GM21447 (cell line): ENCODE data around the gene CXorf49B.
"Not testable (repeated sequence)": the region's sequence is repeated elsewhere in the genome, so short reads cannot be mapped to it uniquely, and the experiment has no call there.

Experiments
- ATAC-seq: cut with Tn5 transposase; IDR thresholded peaks from one replicate; pipeline ENCODE4 v1.9.1; 2021; ENCODE audit not compliant: unreplicated experiment

Gene CXorf49B

GRCh38 chrX:71763049-71763448 is at the start of gene CXorf49B:
CXorf49B (plus strand) TSS chrX:71763349; CDS start chrX:71763424, 75 bp downstream.
- ATAC-seq: not testable (repeated sequence)

- ATAC-seq: not testable (repeated sequence)
Measured at GRCh38 chrX:71714064-71714463, 49.1 kb upstream of the CXorf49B start.

GRCh38 chrX:71715551-71715950 is 47.6 kb upstream of the CXorf49B start:
- ATAC-seq: not testable (repeated sequence)

GRCh38 chrX:71716323-71716722 is 46.8 kb upstream of the CXorf49B start:
- not testable (repeated sequence) for ATAC-seq

GRCh38 chrX:71718185-71718584 is 45.0 kb upstream of the CXorf49B start, which contains the start of gene CXorf49:
CXorf49 (minus strand) TSS chrX:71718285; CDS start chrX:71718151, 134 bp downstream.
- not testable (repeated sequence) for ATAC-seq

- not testable (repeated sequence) for ATAC-seq
Measured at GRCh38 chrX:71719195-71719594, 44.0 kb upstream of the CXorf49B start.

GRCh38 chrX:71720289-71720886 is 42.8 kb upstream of the CXorf49B start:
- not testable (repeated sequence) for ATAC-seq

- not testable (repeated sequence) for ATAC-seq
Measured at GRCh38 chrX:71760688-71761281, 2.4 kb upstream of the CXorf49B start.

- ATAC-seq: not testable (repeated sequence)
Measured at GRCh38 chrX:71764832-71765231, 1.7 kb downstream of the CXorf49B start.

GRCh38 chrX:71765613-71766012 is 2.5 kb downstream of the CXorf49B start:
- not testable (repeated sequence) for ATAC-seq

GRCh38 chrX:71767134-71767533 is 4.0 kb downstream of the CXorf49B start:
- not testable (repeated sequence) for ATAC-seq

GRCh38 chrX:71778322-71778721 is 15.2 kb downstream of the CXorf49B start:
- not testable (repeated sequence) for ATAC-seq

GRCh38 chrX:71782225-71782949 is 19.2 kb downstream of the CXorf49B start:
- not testable (repeated sequence) for ATAC-seq

GRCh38 chrX:71782950-71783299 is 19.8 kb downstream of the CXorf49B start:
- ATAC-seq: not testable (repeated sequence)

GRCh38 chrX:71783569-71784347 is 20.6 kb downstream of the CXorf49B start:
- peak; percentile 66 for ATAC-seq

- peak; percentile 65 for ATAC-seq
Measured at GRCh38 chrX:71784348-71784983, 21.3 kb downstream of the CXorf49B start.

- not testable (repeated sequence) for ATAC-seq
Measured at GRCh38 chrX:71806450-71806849, 43.3 kb downstream of the CXorf49B start.

GRCh38 chrX:71809886-71810285 is 46.7 kb downstream of the CXorf49B start:
- ATAC-seq: no peak

GRCh38 chrX:71814123-71814912 is 51.2 kb downstream of the CXorf49B start:
- no peak for ATAC-seq
